Measurements from ENCODE around the gene POLR3G.

Gene POLR3G

GRCh38 chr5:90474235-90475107 lies at the start of gene POLR3G, which contains the start of gene MBLAC2:
POLR3G (plus strand) TSS chr5:90474864; CDS start chr5:90485568, 10,704 bp downstream.
MBLAC2 (minus strand) TSS chr5:90474771; CDS start chr5:90474292, 479 bp downstream.
- peak; percentile 92 to 94 for DNase-seq

GRCh38 chr5:90434116-90434714 lies 40.4 kb upstream of the POLR3G start:
- DNase-seq, result peak; percentile 22 to 26

- DNase-seq, result no peak
These were observed 37.0 kb upstream of the POLR3G start for GRCh38 chr5:90437663-90438062.

- no peak for DNase-seq
These were observed 36.6 kb upstream of the POLR3G start for GRCh38 chr5:90438100-90438499.

- no peak for DNase-seq
These were observed 34.0 kb upstream of the POLR3G start for GRCh38 chr5:90440644-90441043.

- no peak for DNase-seq
These were observed 27.7 kb upstream of the POLR3G start for GRCh38 chr5:90446961-90447360.

GRCh38 chr5:90461288-90461687 lies 13.4 kb upstream of the POLR3G start:
- no peak for DNase-seq

- DNase-seq, result no peak
These were observed 1.8 kb upstream of the POLR3G start for GRCh38 chr5:90472783-90473395.

GRCh38 chr5:90473396-90474234 lies 1.0 kb upstream of the POLR3G start:
- DNase-seq, result peak in 1 of 2 donors; percentile 31

GRCh38 chr5:90475436-90475980 lies 844 bp downstream of the POLR3G start:
- DNase-seq, result no peak

- no peak for DNase-seq
These were observed 1.7 kb downstream of the POLR3G start for GRCh38 chr5:90476391-90476790.

GRCh38 chr5:90477073-90477472 lies 2.4 kb downstream of the POLR3G start:
- DNase-seq, result no peak

- no peak for DNase-seq
These were observed 3.1 kb downstream of the POLR3G start for GRCh38 chr5:90477621-90478215.

- DNase-seq, result no peak
These were observed 5.1 kb downstream of the POLR3G start for GRCh38 chr5:90479611-90480385.

GRCh38 chr5:90480699-90481098 lies 6.0 kb downstream of the POLR3G start:
- DNase-seq, result no peak

GRCh38 chr5:90483206-90483605 lies 8.5 kb downstream of the POLR3G start:
- no peak for DNase-seq

GRCh38 chr5:90484540-90484939 lies 9.9 kb downstream of the POLR3G start:
- DNase-seq, result no peak

- DNase-seq, result no peak
These were observed 14.1 kb downstream of the POLR3G start for GRCh38 chr5:90488791-90489190.

- no peak for DNase-seq
These were observed 19.4 kb downstream of the POLR3G start for GRCh38 chr5:90494043-90494442.

- DNase-seq, result no peak
These were observed 20.5 kb downstream of the POLR3G start for GRCh38 chr5:90495146-90495545.

GRCh38 chr5:90503596-90503995 lies 28.9 kb downstream of the POLR3G start:
- no peak for DNase-seq
